ENCODE results near the gene DTYMK.

Gene DTYMK

GRCh38 chr2:241655516-241656189 is 31.0 kb downstream of the DTYMK start:
- FAIRE-seq (no peak), DNase-seq (ENCODE audit: insufficient read length, low spot score) (no peak)
- TF ChIP-seq POU2F2 (IDR thresholded peaks at IDR 0.05; ENCODE audit: low read depth, low read length) (no peak), TAF1 (IDR thresholded peaks at IDR 0.05; ENCODE audit: low read depth, low read length) (no peak), POLR2AphosphoS5 (IDR thresholded peaks at IDR 0.05; ENCODE audit: low read depth, low read length) (no peak), SPI1 (IDR thresholded peaks at IDR 0.05; ENCODE audit: low read depth, low read length) (no peak), PAX5 (IDR thresholded peaks at IDR 0.05; ENCODE audit: insufficient read depth, low read length, severe bottlenecking) (no peak), POLR2A (IDR thresholded peaks at IDR 0.05; ENCODE audit: low read depth, low read length) (no peak)

DNA sequence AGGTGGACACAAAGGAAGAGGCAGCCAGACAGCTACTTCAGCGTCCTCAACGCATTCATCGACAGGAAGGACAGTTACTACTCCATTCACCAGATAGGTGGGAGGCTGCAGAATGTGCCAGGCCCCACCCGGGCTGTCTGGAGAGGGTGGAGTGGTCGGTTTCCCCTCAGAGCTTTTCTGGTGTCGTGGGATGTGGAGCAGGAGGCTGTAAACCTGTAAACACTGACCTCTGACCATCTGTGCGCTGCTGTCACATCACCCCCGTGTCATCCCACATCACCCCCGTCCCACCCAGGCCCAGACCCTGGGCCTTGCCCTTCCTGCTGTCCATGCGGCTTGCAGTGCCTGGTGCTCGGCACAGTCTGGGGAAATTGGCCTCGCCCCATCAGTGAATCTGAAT is 32.1 kb downstream of the DTYMK start:
- TF ChIP-seq POLR2A (IDR thresholded peaks at IDR 0.05; ENCODE audit: low read depth, low read length), result no peak
- no peak for TF ChIP-seq POLR2AphosphoS5 (IDR thresholded peaks at IDR 0.05; ENCODE audit: low read depth, low read length)
- no peak for TF ChIP-seq POU2F2 (IDR thresholded peaks at IDR 0.05; ENCODE audit: low read depth, low read length)
- TF ChIP-seq PAX5 (IDR thresholded peaks at IDR 0.05; ENCODE audit: insufficient read depth, low read length, severe bottlenecking), result no peak
- TF ChIP-seq TAF1 (IDR thresholded peaks at IDR 0.05; ENCODE audit: low read depth, low read length), result no peak
- no peak for TF ChIP-seq SPI1 (IDR thresholded peaks at IDR 0.05; ENCODE audit: low read depth, low read length)
- no peak for FAIRE-seq
- no peak for DNase-seq (ENCODE audit: insufficient read length, low spot score)

DNA sequence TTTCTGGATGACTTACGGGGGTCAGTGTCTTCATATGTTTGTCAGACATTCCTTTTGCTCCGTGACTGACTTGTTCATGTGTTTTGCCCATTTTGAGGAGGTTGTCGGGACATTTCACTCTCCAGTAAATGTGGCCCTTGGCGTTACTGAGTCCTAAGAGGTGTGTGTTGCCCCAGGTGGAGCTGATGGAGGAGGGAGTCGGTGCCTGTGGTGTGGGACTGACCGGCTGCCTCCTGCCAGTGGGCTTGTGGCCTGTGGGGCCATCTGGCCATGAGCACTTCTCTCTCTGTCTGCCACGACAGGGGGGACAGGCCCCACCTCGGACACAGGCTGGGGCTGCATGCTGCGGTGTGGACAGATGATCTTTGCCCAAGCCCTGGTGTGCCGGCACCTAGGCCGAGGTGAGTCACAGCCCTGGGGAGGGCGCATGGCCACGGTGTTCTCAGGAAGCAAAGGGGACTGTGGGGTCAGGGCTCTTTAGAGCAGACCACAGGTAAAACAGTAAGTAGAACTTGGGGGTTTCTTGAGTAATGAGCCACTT is 33.3 kb downstream of the DTYMK start:
- no peak for FAIRE-seq
- TF ChIP-seq SPI1 (IDR thresholded peaks at IDR 0.05; ENCODE audit: low read depth, low read length) (no peak), POU2F2 (IDR thresholded peaks at IDR 0.05; ENCODE audit: low read depth, low read length) (no peak), POLR2AphosphoS5 (IDR thresholded peaks at IDR 0.05; ENCODE audit: low read depth, low read length) (no peak), PAX5 (IDR thresholded peaks at IDR 0.05; ENCODE audit: insufficient read depth, low read length, severe bottlenecking) (no peak), TAF1 (IDR thresholded peaks at IDR 0.05; ENCODE audit: low read depth, low read length) (no peak), POLR2A (IDR thresholded peaks at IDR 0.05; ENCODE audit: low read depth, low read length) (no peak)
- DNase-seq (ENCODE audit: insufficient read length, low spot score), result no peak

- DNase-seq (ENCODE audit: insufficient read length, low spot score) (no peak), FAIRE-seq (no peak)
- TF ChIP-seq SPI1 (IDR thresholded peaks at IDR 0.05; ENCODE audit: low read depth, low read length) (no peak), PAX5 (IDR thresholded peaks at IDR 0.05; ENCODE audit: insufficient read depth, low read length, severe bottlenecking) (no peak), POLR2A (IDR thresholded peaks at IDR 0.05; ENCODE audit: low read depth, low read length) (no peak), TAF1 (IDR thresholded peaks at IDR 0.05; ENCODE audit: low read depth, low read length) (no peak)
These were observed 33.9 kb downstream of the DTYMK start for GRCh38 chr2:241652722-241653121.

GRCh38 chr2:241652142-241652541 is 34.5 kb downstream of the DTYMK start:
- TF ChIP-seq POLR2A (IDR thresholded peaks at IDR 0.05; ENCODE audit: low read depth, low read length) (no peak), POLR2AphosphoS5 (IDR thresholded peaks at IDR 0.05; ENCODE audit: low read depth, low read length) (no peak), PAX5 (IDR thresholded peaks at IDR 0.05; ENCODE audit: insufficient read depth, low read length, severe bottlenecking) (no peak), SPI1 (IDR thresholded peaks at IDR 0.05; ENCODE audit: low read depth, low read length) (no peak), TAF1 (IDR thresholded peaks at IDR 0.05; ENCODE audit: low read depth, low read length) (no peak), POU2F2 (IDR thresholded peaks at IDR 0.05; ENCODE audit: low read depth, low read length) (no peak)
- DNase-seq (ENCODE audit: insufficient read length, low spot score) (no peak), FAIRE-seq (no peak)

- TF ChIP-seq POLR2A (IDR thresholded peaks at IDR 0.05; ENCODE audit: low read depth, low read length) (no peak), POLR2AphosphoS5 (IDR thresholded peaks at IDR 0.05; ENCODE audit: low read depth, low read length) (no peak), TAF1 (IDR thresholded peaks at IDR 0.05; ENCODE audit: low read depth, low read length) (no peak), SPI1 (IDR thresholded peaks at IDR 0.05; ENCODE audit: low read depth, low read length) (no peak), POU2F2 (IDR thresholded peaks at IDR 0.05; ENCODE audit: low read depth, low read length) (no peak), PAX5 (IDR thresholded peaks at IDR 0.05; ENCODE audit: insufficient read depth, low read length, severe bottlenecking) (no peak)
- no peak for FAIRE-seq
- DNase-seq (ENCODE audit: insufficient read length, low spot score), result no peak
These were observed 36.7 kb downstream of the DTYMK start for GRCh38 chr2:241649927-241650326.

DNA sequence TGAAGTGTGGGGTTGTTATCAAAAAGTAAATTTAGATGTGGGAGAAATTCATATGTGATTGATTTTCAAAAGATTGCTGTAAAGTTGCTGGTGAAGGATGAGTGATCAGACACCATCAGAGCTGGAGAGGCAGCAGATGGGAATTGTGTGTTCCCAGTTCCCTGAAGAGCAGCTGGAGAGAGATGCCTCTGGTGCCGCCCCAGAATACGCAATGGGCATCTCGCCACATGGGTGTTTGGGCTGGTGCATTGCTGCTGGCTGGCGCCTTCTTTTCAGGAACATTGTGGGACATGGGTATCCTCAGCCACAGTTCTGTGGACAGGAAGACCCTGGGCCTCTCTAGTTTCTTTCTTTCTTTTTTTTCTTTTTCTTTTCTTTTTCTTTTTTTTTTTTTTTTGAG is 37.2 kb downstream of the DTYMK start:
- FAIRE-seq, result no peak
- DNase-seq (ENCODE audit: insufficient read length, low spot score), result no peak
- TF ChIP-seq SPI1 (IDR thresholded peaks at IDR 0.05; ENCODE audit: low read depth, low read length), result no peak

- TF ChIP-seq SPI1 (IDR thresholded peaks at IDR 0.05; ENCODE audit: low read depth, low read length), result no peak
- TF ChIP-seq TAF1 (IDR thresholded peaks at IDR 0.05; ENCODE audit: low read depth, low read length), result no peak
- TF ChIP-seq POLR2AphosphoS5 (IDR thresholded peaks at IDR 0.05; ENCODE audit: low read depth, low read length), result no peak
- TF ChIP-seq PAX5 (IDR thresholded peaks at IDR 0.05; ENCODE audit: insufficient read depth, low read length, severe bottlenecking), result no peak
- TF ChIP-seq POLR2A (IDR thresholded peaks at IDR 0.05; ENCODE audit: low read depth, low read length), result no peak
- no peak for TF ChIP-seq POU2F2 (IDR thresholded peaks at IDR 0.05; ENCODE audit: low read depth, low read length)
- no peak for FAIRE-seq
- no peak for DNase-seq (ENCODE audit: insufficient read length, low spot score)
These were observed 38.2 kb downstream of the DTYMK start for GRCh38 chr2:241648453-241648852.

DNA sequence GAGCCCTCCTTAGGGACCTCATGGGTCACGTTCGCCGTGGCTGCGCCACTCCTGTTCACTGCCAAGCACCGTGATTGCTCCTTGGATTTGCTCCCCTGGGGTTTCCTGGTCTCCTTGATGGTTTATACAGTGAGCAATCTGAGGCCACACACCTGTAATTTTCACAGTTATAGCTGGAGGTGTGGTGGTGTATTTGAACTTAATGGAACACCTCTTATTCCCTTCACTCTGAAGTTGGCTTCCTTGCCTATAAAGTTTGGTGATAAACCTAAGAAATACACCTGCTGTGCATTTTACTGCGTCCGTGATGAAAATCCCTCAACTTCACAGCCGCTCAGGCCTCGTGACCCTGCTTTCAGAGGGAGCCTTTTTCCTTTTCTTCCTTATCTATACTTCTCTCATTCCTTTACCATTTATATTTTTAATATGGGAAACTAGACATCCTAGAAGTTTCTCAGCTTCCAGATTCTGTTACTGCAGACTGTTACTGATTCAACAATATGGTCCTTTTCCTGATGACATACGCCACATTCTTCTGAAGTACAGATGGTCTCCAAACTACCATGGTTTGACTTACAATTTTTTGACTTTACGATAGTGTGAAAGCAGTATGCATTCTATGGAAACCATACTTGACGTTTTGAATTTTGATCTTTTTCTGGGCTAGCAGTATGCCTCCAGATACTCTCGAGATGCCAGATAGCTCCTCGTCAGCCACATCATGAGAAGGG is 40.5 kb downstream of the DTYMK start:
- DNase-seq (ENCODE audit: insufficient read length, low spot score) (no peak), FAIRE-seq (no peak)
- TF ChIP-seq SPI1 (IDR thresholded peaks at IDR 0.05; ENCODE audit: low read depth, low read length) (no peak), POLR2A (IDR thresholded peaks at IDR 0.05; ENCODE audit: low read depth, low read length) (no peak), POLR2AphosphoS5 (IDR thresholded peaks at IDR 0.05; ENCODE audit: low read depth, low read length) (no peak), TAF1 (IDR thresholded peaks at IDR 0.05; ENCODE audit: low read depth, low read length) (no peak), POU2F2 (IDR thresholded peaks at IDR 0.05; ENCODE audit: low read depth, low read length) (no peak), PAX5 (IDR thresholded peaks at IDR 0.05; ENCODE audit: insufficient read depth, low read length, severe bottlenecking) (no peak)
